H1 (cell line): ENCODE data around the gene ARHGAP15. TPM values are rescaled to one million over a fixed set of nuclear protein-coding genes. Genes with fewer than 3 reads are reported as not detected.

Source experiments
- CTCF ChIA-PET: fragments of 300-600 bp; sonication (Branson Sonifier 250); formaldehyde crosslinking; loops from one replicate; lab custom pipeline; 2021; ENCODE audit not compliant: partially characterized antibody; lab: Charles Lee
- POLR2A ChIA-PET: fragments of 300-600 bp; sonication (Branson Sonifier 250); formaldehyde crosslinking; loops from one replicate; lab custom pipeline; 2021; ENCODE audit warnings: inconsistent platforms; ENCODE audit not compliant: partially characterized antibody; lab: Charles Lee
- DNase-seq, 2 experiments: peaks; one replicate each; pipeline versions ENCODE4 v3.0.0 to v3.0.0-alpha.2; 2010 to 2022; ENCODE audit warnings: low spot score in 2 of 2, low read depth in 1 of 2, mixed read lengths in 1 of 2
- FAIRE-seq: peaks from 2 replicates; lab custom pipeline; 2011; peaks lifted over from hg19 to GRCh38; lab: Jason Lieb, UNC
- H2AFZ ChIP-seq: 2 replicates; pipeline ENCODE4 v1.8.1; 2012; ENCODE audit warnings: low read length, inconsistent platforms
- H2AK5ac ChIP-seq: 2 replicates; pipeline ENCODE4 v1.6.1; 2013; ENCODE audit warnings: low read depth, low read length
- H2BK120ac ChIP-seq: replicated peaks from 2 replicates; pipeline ENCODE3; 2013; ENCODE audit warnings: low read depth, low read length, inconsistent platforms
- H2BK12ac ChIP-seq: 2 replicates; pipeline ENCODE4 v1.6.1; 2013; ENCODE audit warnings: low read depth, low read length
- H2BK15ac ChIP-seq: 2 replicates; pipeline ENCODE4 v1.6.1; 2013; ENCODE audit warnings: low read length
- H2BK20ac ChIP-seq: 2 replicates; pipeline ENCODE4 v1.6.1; 2013; ENCODE audit warnings: low read length
- H2BK5ac ChIP-seq: 2 replicates; pipeline ENCODE4 v1.6.1; 2013; ENCODE audit warnings: low read depth, low read length
- H3K14ac ChIP-seq: 2 replicates; pipeline ENCODE4 v1.6.1; 2013; ENCODE audit warnings: inconsistent platforms; ENCODE audit not compliant: insufficient read length
- H3K18ac ChIP-seq: 2 replicates; pipeline ENCODE4 v1.6.1; 2013; ENCODE audit warnings: low read length; ENCODE audit errors: extremely low read depth
- H3K23ac ChIP-seq: 2 replicates; pipeline ENCODE4 v1.6.1; 2013; ENCODE audit warnings: inconsistent platforms; ENCODE audit not compliant: insufficient read length
- H3K23me2 ChIP-seq: 2 replicates; pipeline ENCODE4 v1.6.1; 2013; ENCODE audit warnings: low read depth, low read length
- H3K27ac ChIP-seq: 2 replicates; pipeline ENCODE4 v1.6.1; 2011; ENCODE audit warnings: low read depth, low read length, inconsistent platforms
- H3K27me3 ChIP-seq, 4 experiments: replicated peaks in 1 of 4; 1 replicate in 1 of 4; 2 replicates in 3 of 4; pipeline versions ENCODE4 v1.6.1 to v1.8.1; 2011 to 2013; ENCODE audit warnings: low read length in 3 of 4, mild to moderate bottlenecking in 3 of 4, inconsistent platforms in 2 of 4, mixed read lengths in 2 of 4, moderate library complexity in 1 of 4; ENCODE audit not compliant: control insufficient read depth in 3 of 4, insufficient read depth in 3 of 4; ENCODE audit errors: extremely low read depth in 1 of 4
- H3K36me3 ChIP-seq, 4 experiments: 2 replicates each; pipeline versions ENCODE4 v1.6.1 to v1.8.1; 2011 to 2013; ENCODE audit warnings: mild to moderate bottlenecking in 4 of 4, low read length in 3 of 4, moderate library complexity in 2 of 4, control low read depth in 1 of 4, inconsistent platforms in 1 of 4; ENCODE audit not compliant: insufficient read depth in 4 of 4, control insufficient read depth in 2 of 4
- H3K4ac ChIP-seq: replicated peaks from 2 replicates; pipeline ENCODE3; 2013; ENCODE audit warnings: low read length, low read depth, mixed read lengths, inconsistent platforms; ENCODE audit not compliant: insufficient read length
- H3K4me1 ChIP-seq, 4 experiments: replicated peaks in 1 of 4; 1 replicate in 1 of 4; 2 replicates in 3 of 4; pipeline versions ENCODE4 v1.6.1 to v1.8.1; 2011 to 2013; ENCODE audit warnings: low read length in 3 of 4, inconsistent platforms in 2 of 4, mixed read lengths in 1 of 4; ENCODE audit not compliant: insufficient read depth in 4 of 4, control insufficient read depth in 3 of 4
- H3K4me2 ChIP-seq, 2 experiments: 2 replicates each; pipeline versions ENCODE4 v1.6.1 to v1.8.1; 2011 to 2013; ENCODE audit warnings: low read depth in 2 of 2, low read length in 2 of 2, control low read depth in 1 of 2, inconsistent platforms in 1 of 2, mild to moderate bottlenecking in 1 of 2; ENCODE audit not compliant: insufficient read depth in 1 of 2
- H3K4me3 ChIP-seq, 4 experiments: fragments of 200-600, 300-600 bp in 1 of 4; sonication (generic), shearing (Covaris generic), sonication (Bioruptor Twin) in 1 of 4; 2 replicates each; pipeline versions ENCODE4 v1.5.1 to v1.8.1; 2011 to 2016; ENCODE audit warnings: low read length in 4 of 4, low read depth in 3 of 4, control low read depth in 2 of 4, inconsistent platforms in 2 of 4, mild to moderate bottlenecking in 2 of 4, mixed read lengths in 1 of 4, moderate library complexity in 1 of 4; ENCODE audit not compliant: insufficient read depth in 2 of 4; ENCODE audit errors: extremely low read depth in 1 of 4
- H3K56ac ChIP-seq: replicated peaks from 2 replicates; pipeline ENCODE3; 2013; ENCODE audit warnings: low read depth, mild to moderate bottlenecking, mixed read lengths, low read length, inconsistent platforms; ENCODE audit not compliant: insufficient read length
- H3K79me1 ChIP-seq: 2 replicates; pipeline ENCODE4 v1.6.1; 2013; ENCODE audit warnings: low read depth, low read length, control low read depth
- H3K79me2 ChIP-seq, 2 experiments: 2 replicates each; pipeline versions ENCODE4 v1.6.1 to v1.8.1; 2012 to 2013; ENCODE audit warnings: low read length in 2 of 2, mild to moderate bottlenecking in 2 of 2, inconsistent platforms in 1 of 2; ENCODE audit not compliant: insufficient read depth in 2 of 2, control insufficient read depth in 1 of 2
- H3K9ac ChIP-seq, 4 experiments: replicated peaks in 1 of 4; 1 replicate in 1 of 4; 2 replicates in 3 of 4; pipeline versions ENCODE4 v1.6.1 to v1.8.1; 2011 to 2013; ENCODE audit warnings: low read depth in 3 of 4, low read length in 3 of 4, control low read depth in 2 of 4, mild to moderate bottlenecking in 2 of 4, moderate library complexity in 2 of 4, inconsistent platforms in 1 of 4; ENCODE audit errors: extremely low read depth in 1 of 4
- H3K9me3 ChIP-seq, 2 experiments: 2 replicates each; pipeline versions ENCODE4 v1.6.1 to v1.8.1; 2012 to 2013; ENCODE audit warnings: mild to moderate bottlenecking in 2 of 2, moderate library complexity in 2 of 2, control low read depth in 1 of 2, inconsistent platforms in 1 of 2, low read depth in 1 of 2, low read length in 1 of 2, mixed read lengths in 1 of 2; ENCODE audit not compliant: insufficient read depth in 2 of 2
- H4K20me1 ChIP-seq, 2 experiments: replicated peaks in 1 of 2; 2 replicates each; pipeline versions ENCODE3 to v1.8.1; 2011 to 2013; ENCODE audit warnings: inconsistent platforms in 2 of 2, low read length in 2 of 2, mild to moderate bottlenecking in 1 of 2; ENCODE audit not compliant: insufficient read depth in 2 of 2, control insufficient read depth in 1 of 2
- H4K5ac ChIP-seq: 2 replicates; pipeline ENCODE4 v1.6.1; 2013; ENCODE audit warnings: low read length, low read depth, mixed read lengths, inconsistent platforms; ENCODE audit not compliant: insufficient read length
- H4K8ac ChIP-seq: 2 replicates; pipeline ENCODE4 v1.8.0; 2013; ENCODE audit warnings: mild to moderate bottlenecking, moderate library complexity, low read length, inconsistent platforms; ENCODE audit not compliant: insufficient read depth; ENCODE audit errors: extremely low read depth
- H4K91ac ChIP-seq: replicated peaks from 2 replicates; pipeline ENCODE3; 2013; ENCODE audit warnings: low read length, mixed read lengths, inconsistent platforms; ENCODE audit not compliant: insufficient read length
- EGR1 ChIP-seq: IDR thresholded peaks from 2 replicates; pipeline ENCODE4 v1.6.1; 2011; ENCODE audit warnings: low read depth, low read length, borderline replicate concordance
- GABPA ChIP-seq: IDR thresholded peaks from 2 replicates; pipeline ENCODE4 v1.6.1; 2011; ENCODE audit warnings: mild to moderate bottlenecking, low read length, moderate library complexity, borderline replicate concordance; ENCODE audit not compliant: insufficient read depth
- KDM1A ChIP-seq: fragments of 200-600, 300-600 bp; sonication (generic); IDR thresholded peaks from 2 replicates; pipeline ENCODE4 v1.7.1; 2016; ENCODE audit warnings: mild to moderate bottlenecking, low read length, borderline replicate concordance
- KDM5A ChIP-seq: fragments of 200-600 bp; IDR thresholded peaks from 2 replicates; pipeline ENCODE4 v1.7.1; 2012; ENCODE audit warnings: mild to moderate bottlenecking, low read length, inconsistent platforms, mixed read lengths
- NRF1 ChIP-seq: IDR thresholded peaks from 2 replicates; pipeline ENCODE4 v1.6.1; 2011; ENCODE audit warnings: mild to moderate bottlenecking, low read depth, low read length, improper control_type of control experiment
- POU5F1 ChIP-seq: IDR thresholded peaks from 2 replicates; pipeline ENCODE4 v1.6.1; 2011; ENCODE audit warnings: low read depth, mild to moderate bottlenecking, low read length, moderate library complexity
- RXRA ChIP-seq: IDR thresholded peaks from 2 replicates; pipeline ENCODE4 v1.6.1; 2011; ENCODE audit warnings: low read depth, mild to moderate bottlenecking, low read length, moderate library complexity; ENCODE audit not compliant: insufficient read depth
- SP2 ChIP-seq: IDR thresholded peaks from 2 replicates; pipeline ENCODE4 v1.6.1; 2012; ENCODE audit warnings: mild to moderate bottlenecking, low read length, inconsistent platforms
- SRF ChIP-seq: IDR thresholded peaks from 2 replicates; pipeline ENCODE4 v1.6.1; 2011; ENCODE audit warnings: mild to moderate bottlenecking, low read depth, low read length, moderate library complexity
- TAF1 ChIP-seq: IDR thresholded peaks from 2 replicates; pipeline ENCODE4 v1.6.1; 2011; ENCODE audit warnings: mild to moderate bottlenecking, low read depth, low read length
- ZNF274 ChIP-seq: IDR thresholded peaks from 2 replicates; pipeline ENCODE4 v1.7.0; 2012; ENCODE audit warnings: low read length, borderline replicate concordance; ENCODE audit errors: extremely low read depth
- WGBS, 2 experiments: shearing (Covaris generic) in 1 of 2; methylation state at CpG; one replicate each; pipeline versions ENCODE4 v1.1.6 to v1.1.7; 2013 to 2015; ENCODE audit warnings: low lambda C conversion rate in 2 of 2, mixed read lengths in 2 of 2, inconsistent platforms in 1 of 2, low coverage in 1 of 2, missing lambda C conversion rate in 1 of 2; ENCODE audit not compliant: insufficient replicate concordance in 2 of 2, insufficient coverage in 1 of 2, insufficient read length in 1 of 2; ENCODE audit errors: extremely low coverage in 1 of 2, missing lambda C conversion rate in 1 of 2; 5-methylcytosine and 5-hydroxymethylcytosine counted together
- polyA plus RNA-seq, 7 experiments: library from polyadenylated mRNA; depleted of rRNA in 3 of 7; stranded (reverse) in 5 of 7; unstranded in 2 of 7; fragments of >200 nt in 5 of 7; fragments of 200-250 nt in 2 of 7; gene quantifications; 1 replicate in 5 of 7; 2 replicates in 1 of 7; 4 replicates in 1 of 7; pipeline versions ENCODE4 v1.2.1 to v1.2.3, GENCODE V29; 2011 to 2013; ENCODE audit warnings: missing spikeins in 2 of 7, mixed read lengths in 2 of 7
- total RNA-seq: library from RNA; stranded (reverse); fragmentation: NEBNext Ultra II Directional; extraction: Animal tissue kit (Norgen Biotek cat#: 25700); gene quantifications from 2 replicates; pipeline ENCODE4 v1.2.1, GENCODE V29; 2021
- TF ChIP-seq, protein P1 (sequence below): IDR thresholded peaks from 2 replicates; pipeline ENCODE4 v1.6.1; 2011; ENCODE audit warnings: low read length, improper control_type of control experiment
- TF ChIP-seq, protein P2 (sequence below): IDR thresholded peaks from 2 replicates; pipeline ENCODE4 v1.6.1; 2012; ENCODE audit warnings: inconsistent platforms

The ARHGAP15 gene
- total and polyA plus RNA-seq, 2 of the 8 experiments (the other 6 are each of a cell fraction or from before 2014, with no cell fraction given): not detected

DNA sequence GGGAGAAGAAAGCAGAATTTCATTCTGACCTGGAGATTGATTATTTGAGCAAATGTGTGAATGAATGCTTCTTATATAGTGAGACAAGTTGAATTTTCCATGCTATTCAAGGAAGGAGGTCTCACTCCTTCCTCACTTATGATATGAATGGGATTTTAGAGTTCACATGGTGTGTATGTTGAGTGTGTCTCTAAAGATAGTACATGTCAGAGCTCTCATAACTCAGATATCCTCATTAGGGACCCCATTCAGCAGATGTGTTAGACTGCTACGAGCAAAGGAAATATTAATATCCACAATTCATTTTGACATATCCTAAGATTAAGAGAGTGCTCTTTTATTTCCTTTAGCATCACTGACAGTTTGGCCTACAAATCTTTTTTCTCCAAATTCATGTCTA is 368.5 kb downstream of the ARHGAP15 start:
- Histone ChIP-seq H3K4me2 (no peak overlapping the region), H3K14ac (no peak overlapping the region), H4K20me1 (peaks cover 0 to 2% of the 10 kb centered on the region in 2 experiments), H3K56ac (no peak overlapping the region), H3K23ac (no peak overlapping the region), H2AK5ac (no peak overlapping the region), H3K23me2 (no peaks in the 10 kb centered on the region), H3K36me3 (no peaks in the 10 kb centered on the region), H2AFZ (no peak overlapping the region), H3K79me2 (no peaks in the 10 kb centered on the region), H4K8ac (no peak overlapping the region), H3K4me1 (no peaks in the 10 kb centered on the region), H3K9me3 (no peaks in the 10 kb centered on the region), H4K91ac (no peak overlapping the region), H2BK15ac (no peak overlapping the region), H3K9ac (no peak overlapping the region), H3K79me1 (no peaks in the 10 kb centered on the region), H2BK20ac (no peak overlapping the region), H3K27me3 (peaks cover 0 to 1% (median 0%) of the 10 kb centered on the region in 4 experiments; a peak in 1 of 7 replicates), H2BK120ac (no peak overlapping the region), H4K5ac (no peak overlapping the region), H3K4ac (no peak overlapping the region), H3K18ac (no peak overlapping the region), H2BK5ac (no peak overlapping the region), H3K4me3 (no peak overlapping the region), H2BK12ac (no peak overlapping the region), H3K27ac (no peak overlapping the region)
- ChIA-PET POLR2A (no interaction called here), CTCF (interaction anchor here (1.0 kb wide), 1 partner anchor 47 kb away, joined by 3 read pairs; no protein-coding TSS in a partner anchor)
- no peak for FAIRE-seq
- WGBS, 2 experiments: 100% methylated on average over 1 of the region's 1 CpG; no CpG with 5 or more reads in 1 of the 2 experiments
- DNase-seq: no peak
- TF ChIP-seq POU5F1: no peak
- TF ChIP-seq ZNF274: no peak
- TF ChIP-seq RXRA: no peak
- TF ChIP-seq TAF1: no peak
- TF ChIP-seq, protein P1, sequence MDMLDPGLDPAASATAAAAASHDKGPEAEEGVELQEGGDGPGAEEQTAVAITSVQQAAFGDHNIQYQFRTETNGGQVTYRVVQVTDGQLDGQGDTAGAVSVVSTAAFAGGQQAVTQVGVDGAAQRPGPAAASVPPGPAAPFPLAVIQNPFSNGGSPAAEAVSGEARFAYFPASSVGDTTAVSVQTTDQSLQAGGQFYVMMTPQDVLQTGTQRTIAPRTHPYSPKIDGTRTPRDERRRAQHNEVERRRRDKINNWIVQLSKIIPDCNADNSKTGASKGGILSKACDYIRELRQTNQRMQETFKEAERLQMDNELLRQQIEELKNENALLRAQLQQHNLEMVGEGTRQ: no peak
- no peak for TF ChIP-seq GABPA
- no peak for TF ChIP-seq EGR1
- TF ChIP-seq NRF1: no peak
- TF ChIP-seq, protein P2, sequence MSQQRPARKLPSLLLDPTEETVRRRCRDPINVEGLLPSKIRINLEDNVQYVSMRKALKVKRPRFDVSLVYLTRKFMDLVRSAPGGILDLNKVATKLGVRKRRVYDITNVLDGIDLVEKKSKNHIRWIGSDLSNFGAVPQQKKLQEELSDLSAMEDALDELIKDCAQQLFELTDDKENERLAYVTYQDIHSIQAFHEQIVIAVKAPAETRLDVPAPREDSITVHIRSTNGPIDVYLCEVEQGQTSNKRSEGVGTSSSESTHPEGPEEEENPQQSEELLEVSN: no peak
- TF ChIP-seq SP2: no peak
- no peak for TF ChIP-seq KDM1A
- no peak for TF ChIP-seq SRF
- no peak for TF ChIP-seq KDM5A
